Fibroblast of skin of left biceps (primary cell): ENCODE results near the gene FKBP15.
"Not testable (repeated sequence)": the region's sequence is repeated elsewhere in the genome, so short reads cannot be mapped to it uniquely, and the experiment has no call there.

Source experiments
- DNase-seq, 2 experiments: peaks; one replicate each; pipeline ENCODE4 v3.0.0-alpha.2; 2013; ENCODE audit warnings: low read depth in 2 of 2

FKBP15 gene

GRCh38 chr9:113221003-113221799 lies at the start of gene FKBP15, which contains the start of gene SLC31A1:
Gene FKBP15 (minus strand): TSS chr9:113221277. CDS start chr9:113221243, 34 bp downstream.
Gene SLC31A1 (plus strand): TSS chr9:113221544. CDS start chr9:113256149, 34,605 bp downstream.
- peak; percentile 96 to 97 for DNase-seq

- no peak for DNase-seq
These were observed 48.8 kb upstream of the FKBP15 start for GRCh38 chr9:113269871-113270270.

- no peak for DNase-seq
These were observed 48.3 kb upstream of the FKBP15 start for GRCh38 chr9:113269355-113269754.

- DNase-seq = no peak
These were observed 47.0 kb upstream of the FKBP15 start for GRCh38 chr9:113267911-113268566.

GRCh38 chr9:113266174-113266573 lies 45.1 kb upstream of the FKBP15 start:
- no peak for DNase-seq

- no peak for DNase-seq
These were observed 41.0 kb upstream of the FKBP15 start for GRCh38 chr9:113261917-113262671.

- DNase-seq = no peak
These were observed 37.2 kb upstream of the FKBP15 start for GRCh38 chr9:113258282-113258681.

GRCh38 chr9:113257863-113258262 lies 36.8 kb upstream of the FKBP15 start:
- no peak for DNase-seq

GRCh38 chr9:113255438-113255837 lies 34.4 kb upstream of the FKBP15 start:
- no peak for DNase-seq

- no peak for DNase-seq
These were observed 33.9 kb upstream of the FKBP15 start for GRCh38 chr9:113254991-113255390.

- DNase-seq = no peak
These were observed 29.7 kb upstream of the FKBP15 start for GRCh38 chr9:113250807-113251206.

GRCh38 chr9:113249661-113250060 lies 28.6 kb upstream of the FKBP15 start:
- DNase-seq = not testable (repeated sequence)

GRCh38 chr9:113247640-113248039 lies 26.6 kb upstream of the FKBP15 start:
- DNase-seq = no peak

GRCh38 chr9:113246928-113247327 lies 25.9 kb upstream of the FKBP15 start:
- DNase-seq = no peak

GRCh38 chr9:113245894-113246293 lies 24.8 kb upstream of the FKBP15 start:
- no peak for DNase-seq

- no peak for DNase-seq
These were observed 23.5 kb upstream of the FKBP15 start for GRCh38 chr9:113244556-113244955.

GRCh38 chr9:113241161-113241560 lies 20.1 kb upstream of the FKBP15 start:
- DNase-seq = no peak

GRCh38 chr9:113238859-113239232 lies 17.8 kb upstream of the FKBP15 start:
- no peak for DNase-seq

GRCh38 chr9:113238202-113238858 lies 17.3 kb upstream of the FKBP15 start:
- DNase-seq = no peak

- no peak for DNase-seq
These were observed 15.9 kb upstream of the FKBP15 start for GRCh38 chr9:113237026-113237425.

GRCh38 chr9:113235701-113236255 lies 14.7 kb upstream of the FKBP15 start:
- not testable (repeated sequence) for DNase-seq

- DNase-seq = no peak
These were observed 10.6 kb upstream of the FKBP15 start for GRCh38 chr9:113231701-113232100.
